ENCODE measurements around the gene ST8SIA5.

GRCh38 chr18:46700066-46700824 is 56.6 kb downstream of the ST8SIA5 start:
- TF ChIP-seq PPARA (CRISPR knock-in tag; IDR thresholded peaks at IDR 0.05; ENCODE audit: borderline replicate concordance), result no peak
- no peak for TF ChIP-seq ZNF70 (CRISPR knock-in tag; IDR thresholded peaks at IDR 0.05)
- no peak for TF ChIP-seq CREB5 (CRISPR knock-in tag; IDR thresholded peaks at IDR 0.05; ENCODE audit: low read depth)

Measured in SK-N-SH treated with all-trans-retinoic acid at 6 μM for 48 hours (cell line).